IMR-90 (cell line): ENCODE data around the gene SAP30BP. TPM values are rescaled to one million over a fixed set of nuclear protein-coding genes. Genes with fewer than 3 reads are reported as not detected.
A peak's percentile ranks its signal among the peaks of the same experiment; 100 is the strongest.

Experiments used
- ATAC-seq: fragments of 200-7000 bp; cut with Tn5 transposase; 2 replicates; pipeline ENCODE4 v1.9.1; 2020; ENCODE audit warnings: low read depth, mild to moderate bottlenecking, moderate library complexity
- BruUV-seq: library from RNA; stranded (reverse); fragments of 400-500 nt; replicated peaks from 2 replicates; lab custom pipeline; 2021; lab: Mats Ljungman, UMichigan
- CTCF ChIA-PET: fragments of 300-600 bp; formaldehyde crosslinking; extraction: SDS; loops from one replicate; lab custom pipeline; 2021; ENCODE audit warnings: antibody characterized with exemption; lab: Yijun Ruan, JAX
- POLR2A ChIA-PET: fragments of 300-600 bp; sonication (Branson Sonifier 250); formaldehyde crosslinking; loops from one replicate; lab custom pipeline; 2022; ENCODE audit warnings: antibody characterized with exemption; ENCODE audit not compliant: unreplicated experiment; lab: Charles Lee
- DNase-seq: peaks from one replicate; pipeline ENCODE4 v3.0.0; 2013
- H2AFZ ChIP-seq: replicated peaks from 2 replicates; pipeline ENCODE3; 2013; ENCODE audit warnings: low read length, mild to moderate bottlenecking; ENCODE audit not compliant: poor library complexity
- H2AK5ac ChIP-seq: 2 replicates; pipeline ENCODE4 v1.6.1; 2013; ENCODE audit warnings: low read depth, low read length, inconsistent platforms
- H2AK9ac ChIP-seq: replicated peaks from 2 replicates; pipeline ENCODE3; 2013; ENCODE audit warnings: mild to moderate bottlenecking, low read depth, low read length, moderate library complexity; ENCODE audit not compliant: poor library complexity
- H2BK120ac ChIP-seq: 2 replicates; pipeline ENCODE4 v1.6.1; 2013; ENCODE audit warnings: low read depth, low read length, inconsistent platforms
- H2BK15ac ChIP-seq: 3 replicates; pipeline ENCODE4 v1.6.1; 2013; ENCODE audit warnings: low read depth, low read length, inconsistent platforms
- H2BK20ac ChIP-seq: 2 replicates; pipeline ENCODE4 v1.6.1; 2013; ENCODE audit warnings: low read depth, mild to moderate bottlenecking, inconsistent platforms, low read length, moderate library complexity
- H2BK5ac ChIP-seq: 2 replicates; pipeline ENCODE4 v1.6.1; 2013; ENCODE audit warnings: mild to moderate bottlenecking, low read depth, low read length, inconsistent platforms; ENCODE audit not compliant: poor library complexity, severe bottlenecking
- H3K14ac ChIP-seq: replicated peaks from 2 replicates; pipeline ENCODE4 v1.6.1; 2013; ENCODE audit warnings: low read depth, low read length, inconsistent platforms
- H3K18ac ChIP-seq: 2 replicates; pipeline ENCODE4 v1.6.1; 2013; ENCODE audit warnings: low read depth, low read length, control low read depth
- H3K23ac ChIP-seq: 2 replicates; pipeline ENCODE4 v1.6.1; 2013; ENCODE audit warnings: low read depth, low read length, inconsistent platforms
- H3K27ac ChIP-seq: 2 replicates; pipeline ENCODE4 v1.5.1; 2013; ENCODE audit warnings: mild to moderate bottlenecking, control low read depth, low read length; ENCODE audit not compliant: insufficient read depth
- H3K27me3 ChIP-seq: 2 replicates; pipeline ENCODE4 v1.6.1; 2013; ENCODE audit warnings: low read length; ENCODE audit not compliant: control insufficient read depth, insufficient read depth
- H3K36me3 ChIP-seq: 2 replicates; pipeline ENCODE4 v1.6.1; 2013; ENCODE audit warnings: low read length, mixed read lengths; ENCODE audit not compliant: control insufficient read depth, insufficient read depth
- H3K4ac ChIP-seq: 2 replicates; pipeline ENCODE4 v1.6.1; 2013; ENCODE audit warnings: low read depth, low read length, inconsistent platforms
- H3K4me1 ChIP-seq: 2 replicates; pipeline ENCODE4 v1.6.1; 2013; ENCODE audit warnings: low read length, mixed read lengths; ENCODE audit not compliant: control insufficient read depth, insufficient read depth
- H3K4me2 ChIP-seq: 2 replicates; pipeline ENCODE4 v1.6.1; 2013; ENCODE audit warnings: low read depth, mild to moderate bottlenecking, control low read depth, low read length, moderate library complexity
- H3K4me3 ChIP-seq: 2 replicates; pipeline ENCODE4 v1.5.1; 2013; ENCODE audit warnings: low read depth, mild to moderate bottlenecking, control low read depth, low read length, moderate library complexity; ENCODE audit not compliant: insufficient read depth
- H3K56ac ChIP-seq: 2 replicates; pipeline ENCODE4 v1.6.1; 2013; ENCODE audit warnings: low read length, inconsistent platforms; ENCODE audit not compliant: insufficient read depth; ENCODE audit errors: extremely low read depth
- H3K79me1 ChIP-seq, 2 experiments: 2 replicates each; pipeline ENCODE4 v1.6.1; 2013; ENCODE audit warnings: low read length in 2 of 2, inconsistent platforms in 1 of 2, low read depth in 1 of 2
- H3K9ac ChIP-seq: 2 replicates; pipeline ENCODE4 v1.6.1; 2013; ENCODE audit warnings: low read depth, low read length, control low read depth
- H3K9me1 ChIP-seq: 2 replicates; pipeline ENCODE4 v1.6.1; 2013; ENCODE audit warnings: low read length, inconsistent platforms; ENCODE audit not compliant: insufficient read depth
- H3K9me3 ChIP-seq: 2 replicates; pipeline ENCODE4 v1.6.1; 2013; ENCODE audit warnings: low read length; ENCODE audit not compliant: control insufficient read depth, insufficient read depth
- H4K20me1 ChIP-seq: 2 replicates; pipeline ENCODE4 v1.6.1; 2013; ENCODE audit warnings: low read length, inconsistent platforms; ENCODE audit not compliant: insufficient read depth
- H4K5ac ChIP-seq: 2 replicates; pipeline ENCODE4 v1.6.1; 2013; ENCODE audit warnings: mild to moderate bottlenecking, low read depth, low read length, control low read depth
- H4K8ac ChIP-seq, 2 experiments: 2 replicates each; pipeline ENCODE4 v1.6.1; 2013; ENCODE audit warnings: low read depth in 2 of 2, low read length in 2 of 2, control low read depth in 1 of 2, inconsistent platforms in 1 of 2
- H4K91ac ChIP-seq: 2 replicates; pipeline ENCODE4 v1.6.1; 2013; ENCODE audit warnings: low read depth, low read length, inconsistent platforms; ENCODE audit not compliant: insufficient read depth
- BHLHE40 ChIP-seq: fragments of 150-350 bp; IDR thresholded peaks from 2 replicates; pipeline ENCODE4 v1.6.1; 2016; ENCODE audit warnings: mild to moderate bottlenecking, low read depth, low read length
- CEBPB ChIP-seq: IDR thresholded peaks from 2 replicates; pipeline ENCODE4 v1.6.1; 2012; ENCODE audit warnings: low read depth, low read length, improper control_type of control experiment
- CHD1 ChIP-seq: IDR thresholded peaks from 2 replicates; pipeline ENCODE4 v1.6.1; 2012; ENCODE audit warnings: low read depth, low read length, improper control_type of control experiment
- CTCF ChIP-seq: conservative IDR thresholded peaks from 2 replicates; pipeline ENCODE4 v1.5.1; 2012; ENCODE audit warnings: mild to moderate bottlenecking, low read depth, low read length, improper control_type of control experiment
- FOS ChIP-seq: fragments of 150-350 bp; IDR thresholded peaks from 2 replicates; pipeline ENCODE4 v1.6.1; 2016; ENCODE audit warnings: low read depth, low read length
- MAFK ChIP-seq: IDR thresholded peaks from 2 replicates; pipeline ENCODE4 v1.6.1; 2012; ENCODE audit warnings: low read depth, low read length, improper control_type of control experiment
- MAZ ChIP-seq: IDR thresholded peaks from 2 replicates; pipeline ENCODE4 v1.6.1; 2012; ENCODE audit warnings: low read depth, mild to moderate bottlenecking, low read length, improper control_type of control experiment, moderate library complexity, borderline replicate concordance
- MXI1 ChIP-seq: IDR thresholded peaks from 2 replicates; pipeline ENCODE4 v1.6.1; 2012; ENCODE audit warnings: low read depth, mild to moderate bottlenecking, low read length, moderate library complexity, borderline replicate concordance
- NFE2L2 ChIP-seq: fragments of 150-350 bp; IDR thresholded peaks from 2 replicates; pipeline ENCODE4 v1.6.1; 2016; ENCODE audit warnings: low read depth, mild to moderate bottlenecking, low read length
- POLR2A ChIP-seq: IDR thresholded peaks from 2 replicates; pipeline ENCODE4 v1.6.1; 2012; ENCODE audit warnings: mild to moderate bottlenecking, low read depth, low read length
- RFX5 ChIP-seq: IDR thresholded peaks from 2 replicates; pipeline ENCODE4 v1.8.0; 2012; ENCODE audit warnings: low read depth, mild to moderate bottlenecking, low read length, moderate library complexity
- SMC3 ChIP-seq: fragments of 150-350 bp; IDR thresholded peaks from 2 replicates; pipeline ENCODE4 v1.6.1; 2016; ENCODE audit warnings: low read depth, mild to moderate bottlenecking, antibody characterized with exemption, low read length, moderate library complexity
- USF2 ChIP-seq: fragments of 150-350 bp; IDR thresholded peaks from 2 replicates; pipeline ENCODE4 v1.6.1; 2017; ENCODE audit warnings: mild to moderate bottlenecking, antibody characterized with exemption, low read length, low read depth
- WGBS, 2 experiments: methylation state at CpG; one replicate each; pipeline versions ENCODE4 v1.1.5 to v1.1.7; 2013; ENCODE audit warnings: missing lambda C conversion rate in 2 of 2; ENCODE audit not compliant: insufficient read length in 1 of 2; ENCODE audit errors: extremely low coverage in 2 of 2; 5-methylcytosine and 5-hydroxymethylcytosine counted together
- dilution Hi-C: fragments of 300-500 bp; cut with HindIII; formaldehyde crosslinking; loops from one replicate; pipeline ENCODE4 v1.14.3; 2018; ENCODE audit warnings: low sequenced_read_pairs; ENCODE audit not compliant: unreplicated experiment
- in situ Hi-C: fragments of 300-500 bp; cut with MboI; formaldehyde crosslinking; loops from 3 replicates; pipeline ENCODE4 v1.14.3; 2019; ENCODE audit warnings: low sequenced_read_pairs, inconsistent platforms, mixed read lengths
- intact Hi-C: fragments of 100-400 bp; cut with micrococcal nuclease; formaldehyde crosslinking; loops from 2 replicates; pipeline ENCODE4 v1.10.0; 2022
- polyA plus RNA-seq, 3 experiments: library from polyadenylated mRNA; depleted of rRNA; stranded (reverse); fragments of >200 nt; gene quantifications; 2 replicates each; pipeline ENCODE4 v1.2.3, GENCODE V29; 2012; ENCODE audit warnings: low replicate concordance in 1 of 3
- total RNA-seq: library from RNA; depleted of rRNA; stranded (reverse); fragments of >200 nt; gene quantifications from 2 replicates; pipeline ENCODE4 v1.2.3, GENCODE V29; 2012

Gene SAP30BP
- total and polyA plus RNA-seq, 2 of the 4 experiments (the other 2 are of a cell fraction) = 70.4 to 139 TPM

- no peak for TF ChIP-seq MAFK
These were observed 64.8 kb downstream of the SAP30BP start (continued) for GRCh38 chr17:75731716-75732498.

- Histone ChIP-seq H2BK20ac (no peak overlapping the region), H3K9me3 (no peaks in the 10 kb centered on the region), H3K14ac (no peak overlapping the region), H2AFZ (no peak overlapping the region), H4K20me1 (no peaks in the 10 kb centered on the region), H4K91ac (no peak overlapping the region), H3K27me3 (peaks cover 10% of the 10 kb centered on the region), H4K5ac (no peak overlapping the region), H3K4me3 (no peak overlapping the region), H3K79me1 (no peaks in the 10 kb centered on the region), H2AK9ac (peak overlapping the region; percentile 42), H3K56ac (no peak overlapping the region), H3K27ac (no peak overlapping the region), H3K9ac (no peak overlapping the region), H4K8ac (no peak overlapping the region), H3K36me3 (no peaks in the 10 kb centered on the region), H2AK5ac (no peak overlapping the region), H3K9me1 (no peaks in the 10 kb centered on the region), H2BK15ac (no peak overlapping the region), H3K4me1 (no peaks in the 10 kb centered on the region), H3K23ac (no peak overlapping the region), H2BK120ac (no peak overlapping the region), H3K4ac (no peak overlapping the region), H3K18ac (no peak overlapping the region), H2BK5ac (no peak overlapping the region), H3K4me2 (no peak overlapping the region)
- TF ChIP-seq MAZ = no peak
- no peak for TF ChIP-seq RFX5
- no peak for TF ChIP-seq SMC3
- TF ChIP-seq BHLHE40 = no peak
- no peak for TF ChIP-seq CEBPB
- no peak for TF ChIP-seq USF2
- no peak for TF ChIP-seq CTCF
- no peak for TF ChIP-seq NFE2L2
- TF ChIP-seq CHD1 = no peak
- TF ChIP-seq FOS = no peak
- no peak for TF ChIP-seq POLR2A
- no peak for TF ChIP-seq MXI1
- ChIA-PET CTCF (no interaction called here), POLR2A (no interaction called here)
- in situ Hi-C loops = no loop called here
- ATAC-seq (no peak), DNase-seq (no peak)
- BruUV-seq = no TSS peak
- 88% methylated on average over 17 of the region's 18 CpGs; no CpG with 5 or more reads in 1 of the 2 experiments for WGBS, 2 experiments
- dilution Hi-C loops = no loop called here
- intact Hi-C loops = no loop called here
These were observed 66.3 kb downstream of the SAP30BP start for GRCh38 chr17:75733471-75733870.
